Stimulated activated CD8-positive, alpha-beta memory T cell treated with anti-CD3 and anti-CD28 coated beads, Interleukin-15, amount 100 ng/mL, for 48 hours (primary cell): ENCODE measurements around the gene BLACAT1.
"Not testable (repeated sequence)": the region's sequence is repeated elsewhere in the genome, so short reads cannot be mapped to it uniquely, and the experiment has no call there.

ENCODE experiments used
- DNase-seq, 2 donors: peaks; one replicate each; pipeline ENCODE4 v3.0.0-alpha.2; 2020; ENCODE audit warnings: low read depth in 2 of 2

The BLACAT1 gene

GRCh38 chr1:205441716-205442050 is 14.2 kb downstream of the BLACAT1 start:
- DNase-seq, result no peak

GRCh38 chr1:205441318-205441633 is 14.6 kb downstream of the BLACAT1 start:
- no peak for DNase-seq

GRCh38 chr1:205440476-205441317 is 15.1 kb downstream of the BLACAT1 start:
- DNase-seq, result peak; percentile 46 to 67

GRCh38 chr1:205440121-205440475 is 15.7 kb downstream of the BLACAT1 start:
- DNase-seq, result no peak

GRCh38 chr1:205438213-205439158 is 17.4 kb downstream of the BLACAT1 start:
- no peak for DNase-seq

- DNase-seq, result no peak
These were observed 18.3 kb downstream of the BLACAT1 start for GRCh38 chr1:205437570-205437969.

GRCh38 chr1:205436776-205437410 is 19.0 kb downstream of the BLACAT1 start:
- no peak for DNase-seq

GRCh38 chr1:205435578-205436573 is 20.0 kb downstream of the BLACAT1 start:
- no peak for DNase-seq

GRCh38 chr1:205434738-205435137 is 21.1 kb downstream of the BLACAT1 start:
- DNase-seq, result no peak

- not testable (repeated sequence) for DNase-seq
These were observed 23.2 kb downstream of the BLACAT1 start for GRCh38 chr1:205432692-205433091.

GRCh38 chr1:205432116-205432515 is 23.7 kb downstream of the BLACAT1 start:
- no peak for DNase-seq

- DNase-seq, result peak in 1 of 2 donors; percentile 32
These were observed 25.0 kb downstream of the BLACAT1 start for GRCh38 chr1:205430696-205431305.

GRCh38 chr1:205429762-205430695 is 25.8 kb downstream of the BLACAT1 start:
- DNase-seq, result no peak

- DNase-seq, result no peak
These were observed 30.8 kb downstream of the BLACAT1 start for GRCh38 chr1:205424901-205425600.

- no peak for DNase-seq
These were observed 31.9 kb downstream of the BLACAT1 start for GRCh38 chr1:205423814-205424399.

- no peak for DNase-seq
These were observed 32.7 kb downstream of the BLACAT1 start for GRCh38 chr1:205422993-205423642.

- DNase-seq, result no peak
These were observed 34.0 kb downstream of the BLACAT1 start, which contains the start of gene LEMD1 for GRCh38 chr1:205421798-205422197. Gene LEMD1 (minus strand): TSS chr1:205422056. CDS start chr1:205420536, 1,520 bp downstream.

- no peak for DNase-seq
These were observed 34.9 kb downstream of the BLACAT1 start for GRCh38 chr1:205420938-205421337.
